HUES64 (cell line): ENCODE data around the gene EIF3D. TPM values are rescaled to one million over a fixed set of nuclear protein-coding genes. Genes with fewer than 3 reads are reported as not detected.

ENCODE experiments used
- H3K27ac ChIP-seq: 2 replicates; pipeline ENCODE4 v1.7.0; 2013; ENCODE audit warnings: low read depth, low read length, inconsistent platforms
- H3K27me3 ChIP-seq: 2 replicates; pipeline ENCODE4 v1.6.1; 2013; ENCODE audit warnings: mild to moderate bottlenecking, low read length; ENCODE audit not compliant: insufficient read depth
- H3K36me3 ChIP-seq: 2 replicates; pipeline ENCODE4 v1.6.1; 2013; ENCODE audit warnings: mild to moderate bottlenecking, low read length; ENCODE audit not compliant: insufficient read depth
- H3K4me1 ChIP-seq: 2 replicates; pipeline ENCODE4 v1.6.1; 2013; ENCODE audit warnings: mild to moderate bottlenecking, low read length, moderate library complexity; ENCODE audit not compliant: insufficient read depth
- H3K4me3 ChIP-seq: 2 replicates; pipeline ENCODE4 v1.5.1; 2013; ENCODE audit warnings: mild to moderate bottlenecking, low read length, moderate library complexity
- H3K9ac ChIP-seq: 2 replicates; pipeline ENCODE4 v1.6.1; 2013; ENCODE audit warnings: mild to moderate bottlenecking, low read depth, low read length
- H3K9me3 ChIP-seq: 2 replicates; pipeline ENCODE4 v1.6.1; 2013; ENCODE audit warnings: low read depth, low read length; ENCODE audit not compliant: insufficient read depth
- WGBS: fragments of 150-250, 120-280 bp; methylation state at CpG from one replicate; pipeline ENCODE4 v1.1.7; 2013; ENCODE audit warnings: missing lambda C conversion rate; 5-methylcytosine and 5-hydroxymethylcytosine counted together
- polyA plus RNA-seq, 2 experiments: library from polyadenylated mRNA; stranded (reverse); fragments of 50-300 nt; gene quantifications; one replicate each; pipeline ENCODE4 v1.2.3, GENCODE V29; 2013

The EIF3D gene
- 165 TPM for polyA plus RNA-seq (2013, experiment 1 of 2)
- 178 TPM for polyA plus RNA-seq (2013, experiment 2 of 2)

- WGBS = under 1% methylated on average over 81 of the region's 82 CpGs
- Histone ChIP-seq H3K27me3 (no peaks in the 10 kb centered on the region), H3K4me1 (peaks cover 8% of the 10 kb centered on the region; the same call in 1 of the 2 replicates), H3K4me3 (peak within 1 kb of the TSS; percentile 85), H3K9ac (peak within 1 kb of the TSS; percentile 91), H3K27ac (peak within 1 kb of the TSS; percentile 92), H3K9me3 (no peaks in the 10 kb centered on the region), H3K36me3 (peaks cover 33% of the 10 kb centered on the region)
Measured at GRCh38 chr22:36528795-36529751, at the start of gene EIF3D. EIF3D (minus strand) TSS chr22:36529166; CDS start chr22:36526121, 3,045 bp downstream.

GRCh38 chr22:36578619-36579018, 49.7 kb upstream of the EIF3D start:
- no peak overlapping the region for H3K4me3 ChIP-seq
- no peaks in the 10 kb centered on the region for H3K36me3 ChIP-seq
- no peak overlapping the region for H3K27ac ChIP-seq
- H3K27me3 ChIP-seq = no peaks in the 10 kb centered on the region
- WGBS = 90% methylated on average over 7 of the region's 7 CpGs
- H3K9me3 ChIP-seq = no peaks in the 10 kb centered on the region
- H3K4me1 ChIP-seq = no peaks in the 10 kb centered on the region
- no peak overlapping the region for H3K9ac ChIP-seq

- Histone ChIP-seq H3K4me3 (no peak overlapping the region), H3K36me3 (no peaks in the 10 kb centered on the region), H3K9ac (no peak overlapping the region), H3K9me3 (no peaks in the 10 kb centered on the region), H3K4me1 (no peaks in the 10 kb centered on the region), H3K27me3 (no peaks in the 10 kb centered on the region), H3K27ac (no peak overlapping the region)
- WGBS = 93% methylated on average over 13 of the region's 13 CpGs
Measured at GRCh38 chr22:36577019-36577418, 48.1 kb upstream of the EIF3D start.

- Histone ChIP-seq H3K36me3 (no peaks in the 10 kb centered on the region), H3K9me3 (no peaks in the 10 kb centered on the region), H3K9ac (no peak overlapping the region), H3K4me3 (no peak overlapping the region), H3K4me1 (peaks cover 5% of the 10 kb centered on the region; the same call in 1 of the 2 replicates), H3K27ac (no peak overlapping the region), H3K27me3 (no peaks in the 10 kb centered on the region)
- WGBS = no CpG with 5 or more reads among the region's 1 CpG
Measured at GRCh38 chr22:36574728-36575127, 45.8 kb upstream of the EIF3D start.

- H3K4me3 ChIP-seq = no peak overlapping the region
- H3K9ac ChIP-seq = no peak overlapping the region
- 70% methylated on average over 9 of the region's 9 CpGs for WGBS
- H3K27ac ChIP-seq = no peak overlapping the region
- H3K27me3 ChIP-seq = no peaks in the 10 kb centered on the region
- H3K4me1 ChIP-seq = peaks cover 5% of the 10 kb centered on the region; the same call in 1 of the 2 replicates
- no peaks in the 10 kb centered on the region for H3K36me3 ChIP-seq
- no peaks in the 10 kb centered on the region for H3K9me3 ChIP-seq
Measured at GRCh38 chr22:36573815-36574363, 44.9 kb upstream of the EIF3D start.

- H3K27ac ChIP-seq = no peak overlapping the region
- no peak overlapping the region for H3K9ac ChIP-seq
- no peaks in the 10 kb centered on the region for H3K36me3 ChIP-seq
- H3K9me3 ChIP-seq = no peaks in the 10 kb centered on the region
- no peaks in the 10 kb centered on the region for H3K27me3 ChIP-seq
- peaks cover 5% of the 10 kb centered on the region; the same call in 1 of the 2 replicates for H3K4me1 ChIP-seq
- WGBS = 97% methylated on average over 2 of the region's 2 CpGs
- no peak overlapping the region for H3K4me3 ChIP-seq
Measured at GRCh38 chr22:36571991-36572390, 43.0 kb upstream of the EIF3D start.

GRCh38 chr22:36569999-36570398, 41.0 kb upstream of the EIF3D start:
- no peaks in the 10 kb centered on the region for H3K9me3 ChIP-seq
- no peak overlapping the region for H3K4me3 ChIP-seq
- no peak overlapping the region for H3K27ac ChIP-seq
- H3K36me3 ChIP-seq = no peaks in the 10 kb centered on the region
- H3K9ac ChIP-seq = no peak overlapping the region
- H3K27me3 ChIP-seq = no peaks in the 10 kb centered on the region
- H3K4me1 ChIP-seq = peaks cover 5% of the 10 kb centered on the region; the same call in 1 of the 2 replicates
- WGBS = 52% methylated on average over 12 of the region's 12 CpGs

- Histone ChIP-seq H3K27me3 (no peaks in the 10 kb centered on the region), H3K9me3 (no peaks in the 10 kb centered on the region), H3K36me3 (no peaks in the 10 kb centered on the region), H3K4me3 (no peak overlapping the region), H3K9ac (no peak overlapping the region), H3K27ac (no peak overlapping the region), H3K4me1 (peaks cover 5% of the 10 kb centered on the region; the same call in 1 of the 2 replicates)
- 87% methylated on average over 6 of the region's 6 CpGs for WGBS
Measured at GRCh38 chr22:36568846-36569245, 39.9 kb upstream of the EIF3D start.

GRCh38 chr22:36566720-36567119, 37.8 kb upstream of the EIF3D start:
- H3K27me3 ChIP-seq = no peaks in the 10 kb centered on the region

GRCh38 chr22:36565686-36566085, 36.7 kb upstream of the EIF3D start:
- Histone ChIP-seq H3K4me3 (no peak overlapping the region), H3K9me3 (no peaks in the 10 kb centered on the region), H3K27ac (no peak overlapping the region), H3K9ac (no peak overlapping the region), H3K4me1 (peaks cover 26% of the 10 kb centered on the region), H3K36me3 (no peaks in the 10 kb centered on the region), H3K27me3 (no peaks in the 10 kb centered on the region)
- WGBS = 92% methylated on average over 6 of the region's 6 CpGs

More at GRCh38 chr22:36566720-36567119, 37.8 kb upstream of the EIF3D start:
- no peak overlapping the region for H3K9ac ChIP-seq
- H3K4me1 ChIP-seq = peaks cover 19% of the 10 kb centered on the region
- 86% methylated on average over 8 of the region's 8 CpGs for WGBS
- H3K9me3 ChIP-seq = no peaks in the 10 kb centered on the region
- no peak overlapping the region for H3K27ac ChIP-seq
- H3K36me3 ChIP-seq = no peaks in the 10 kb centered on the region
- no peak overlapping the region for H3K4me3 ChIP-seq

GRCh38 chr22:36565159-36565507, 36.2 kb upstream of the EIF3D start:
- no peaks in the 10 kb centered on the region for H3K36me3 ChIP-seq
- no peak overlapping the region for H3K4me3 ChIP-seq
- no peaks in the 10 kb centered on the region for H3K27me3 ChIP-seq
- 96% methylated on average over 5 of the region's 5 CpGs for WGBS
- no peak overlapping the region for H3K27ac ChIP-seq
- peaks cover 25% of the 10 kb centered on the region for H3K4me1 ChIP-seq
- H3K9ac ChIP-seq = no peak overlapping the region
- no peaks in the 10 kb centered on the region for H3K9me3 ChIP-seq
